Islet precursor cell (in vitro differentiated cells): ENCODE data around the gene DCT.

Experiments used
- DNase-seq: peaks from one replicate; pipeline ENCODE4 v3.0.0-alpha.2; 2018

DCT gene

GRCh38 chr13:94390881-94391280 is 88.6 kb downstream of the DCT start:
- no peak for DNase-seq

GRCh38 chr13:94389604-94390351 is 89.7 kb downstream of the DCT start:
- DNase-seq = peak; percentile 54

DNA sequence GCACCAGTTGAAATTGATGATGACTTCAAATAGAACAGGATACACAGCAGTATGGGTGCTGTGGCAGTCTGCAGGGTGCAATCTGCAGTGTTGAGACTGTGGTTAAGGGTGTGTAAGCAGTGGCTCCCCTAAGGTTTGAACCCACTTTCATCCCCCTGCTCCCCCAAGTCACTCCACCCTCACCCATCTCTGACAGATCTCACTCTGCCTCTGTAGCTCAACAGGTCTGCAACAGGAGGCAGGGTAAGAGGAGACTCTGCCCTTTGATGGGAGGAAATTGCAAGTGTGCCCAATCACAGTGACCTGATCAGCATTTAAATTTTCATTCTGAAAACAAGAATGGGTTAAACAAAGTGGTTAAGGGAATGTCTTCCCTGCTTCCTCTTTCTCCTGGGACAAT is 92.4 kb downstream of the DCT start:
- DNase-seq = no peak
